HepG2 (cell line): Measurements from ENCODE around the gene CRAMP1. TPM values are rescaled to one million over a fixed set of nuclear protein-coding genes. Genes with fewer than 3 reads are reported as not detected.

Experiments used
- ADNP ChIP-seq: sonication (generic); formaldehyde crosslinking; IDR thresholded peaks from 2 replicates; pipeline ENCODE4 v1.4.0; 2020; ENCODE audit warnings: missing genetic modification reagents
- ARNTL ChIP-seq: sonication (generic); formaldehyde crosslinking; IDR thresholded peaks from 2 replicates; pipeline ENCODE4 v1.4.0; 2020; ENCODE audit warnings: mild to moderate bottlenecking, missing genetic modification reagents
- POLR2AphosphoS2 ChIP-seq: IDR thresholded peaks from 2 replicates; pipeline ENCODE4 v1.6.1; 2011; ENCODE audit warnings: low read depth, low read length, improper control_type of control experiment
- RARA ChIP-seq: IDR thresholded peaks from 2 replicates; pipeline ENCODE4 v1.6.1; 2016; ENCODE audit warnings: missing genetic modification reagents, missing compliant biosample characterization
- SOX13 ChIP-seq, 3 experiments: fragments of 450-650 bp in 1 of 3; sonication (generic) in 1 of 3; formaldehyde crosslinking in 1 of 3; IDR thresholded peaks in 2 of 3; conservative IDR thresholded peaks in 1 of 3; 2 replicates each; pipeline versions ENCODE4 v1.5.0 to v1.6.1; 2016 to 2020; ENCODE audit warnings: antibody characterized with exemption in 1 of 3, mild to moderate bottlenecking in 1 of 3, missing compliant biosample characterization in 1 of 3, missing genetic modification reagents in 1 of 3, moderate library complexity in 1 of 3
- ZNF552 ChIP-seq: sonication (generic); formaldehyde crosslinking; IDR thresholded peaks from 2 replicates; pipeline ENCODE4 v1.9.0; 2022; ENCODE audit warnings: missing genetic modification reagents, mild to moderate bottlenecking, borderline replicate concordance
- ZNF788 ChIP-seq: sonication (generic); formaldehyde crosslinking; IDR thresholded peaks from 2 replicates; pipeline ENCODE4 v1.5.0; 2020; ENCODE audit warnings: mild to moderate bottlenecking, missing genetic modification reagents, borderline replicate concordance
- polyA plus RNA-seq, 8 experiments: library from polyadenylated mRNA; depleted of rRNA in 3 of 8; stranded (reverse) in 7 of 8; unstranded in 1 of 8; fragments of >200 nt; fragmentation: Illumina TruSeq in 4 of 8; extraction: Trizol in 4 of 8; gene quantifications; 2 replicates each; pipeline versions ENCODE4 v1.2.1 to v1.2.3, GENCODE V29; 2011 to 2016; ENCODE audit warnings: low read depth in 4 of 8, missing spikeins in 1 of 8, mixed read lengths in 1 of 8; ENCODE audit not compliant: insufficient read depth in 1 of 8
- total RNA-seq, 5 experiments: library from RNA; depleted of rRNA; stranded (reverse); fragments of >200 nt; fragmentation: Illumina TruSeq; extraction: Trizol; gene quantifications; 2 replicates each; pipeline ENCODE4 v1.2.3, GENCODE V29; 2016; ENCODE audit warnings: low read depth in 1 of 5
- TF ChIP-seq, protein P1 (sequence below): sonication (generic); formaldehyde crosslinking; IDR thresholded peaks from 2 replicates; pipeline ENCODE4 v1.5.1; 2020; ENCODE audit warnings: mild to moderate bottlenecking, missing genetic modification reagents, borderline replicate concordance
- TF ChIP-seq, protein P2 (sequence below): sonication (generic); formaldehyde crosslinking; IDR thresholded peaks from 2 replicates; pipeline ENCODE4 v1.5.0; 2020; ENCODE audit warnings: missing genetic modification reagents, mild to moderate bottlenecking, borderline replicate concordance
- TF ChIP-seq, protein P3 (sequence below): sonication (generic); formaldehyde crosslinking; IDR thresholded peaks from 2 replicates; pipeline ENCODE4 v1.4.0; 2020; ENCODE audit warnings: missing genetic modification reagents
- TF ChIP-seq, protein P4 (sequence below): sonication (generic); formaldehyde crosslinking; IDR thresholded peaks from 2 replicates; pipeline ENCODE4 v1.5.1; 2020; ENCODE audit warnings: mild to moderate bottlenecking, missing genetic modification reagents, moderate library complexity
- TF ChIP-seq, protein P5 (sequence below): sonication (generic); formaldehyde crosslinking; IDR thresholded peaks from 2 replicates; pipeline ENCODE4 v1.4.0; 2020; ENCODE audit warnings: mild to moderate bottlenecking, missing genetic modification reagents

CRAMP1 gene
- total and polyA plus RNA-seq, 2 of the 13 experiments (the other 11 are each of a cell fraction or from before 2014, with no cell fraction given): 6.8 to 9.7 TPM

DNA sequence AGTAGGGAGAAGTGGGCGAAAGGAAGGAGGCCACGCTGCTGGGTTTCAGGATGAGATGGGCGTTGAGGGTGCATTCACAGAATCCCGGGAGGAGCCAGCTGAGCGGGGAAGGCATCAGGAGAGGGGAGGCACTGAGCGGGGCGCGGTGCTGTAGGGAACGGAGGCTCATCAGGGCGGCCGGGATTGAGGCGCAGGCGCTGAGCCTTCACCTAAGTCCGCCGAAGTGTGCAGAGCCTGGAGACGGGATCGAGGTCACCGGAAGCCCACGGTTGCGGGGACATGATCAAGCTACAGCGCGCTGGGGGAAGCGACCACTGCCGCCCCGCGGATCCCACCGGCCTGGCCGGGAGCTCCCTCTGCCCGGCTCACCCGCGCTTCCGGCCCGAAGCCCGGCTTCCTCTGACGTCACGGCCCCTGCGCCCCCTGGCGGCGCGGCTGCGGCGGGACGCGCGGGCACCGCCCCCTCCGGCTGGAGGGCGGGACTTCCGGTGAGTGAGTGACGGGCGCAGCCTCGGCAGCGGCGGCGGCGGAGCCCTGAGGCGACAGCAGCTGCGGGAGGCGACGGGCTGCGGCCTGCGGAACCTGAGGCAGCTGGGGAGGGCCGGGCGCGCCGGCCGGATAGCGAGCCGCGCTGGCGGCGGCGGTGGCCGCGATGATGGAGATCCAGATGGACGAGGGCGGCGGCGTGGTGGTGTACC is 93.7 kb downstream of the CRAMP1 start, which contains the start of gene MAPK8IP3 (continued):
- TF ChIP-seq, protein P1, sequence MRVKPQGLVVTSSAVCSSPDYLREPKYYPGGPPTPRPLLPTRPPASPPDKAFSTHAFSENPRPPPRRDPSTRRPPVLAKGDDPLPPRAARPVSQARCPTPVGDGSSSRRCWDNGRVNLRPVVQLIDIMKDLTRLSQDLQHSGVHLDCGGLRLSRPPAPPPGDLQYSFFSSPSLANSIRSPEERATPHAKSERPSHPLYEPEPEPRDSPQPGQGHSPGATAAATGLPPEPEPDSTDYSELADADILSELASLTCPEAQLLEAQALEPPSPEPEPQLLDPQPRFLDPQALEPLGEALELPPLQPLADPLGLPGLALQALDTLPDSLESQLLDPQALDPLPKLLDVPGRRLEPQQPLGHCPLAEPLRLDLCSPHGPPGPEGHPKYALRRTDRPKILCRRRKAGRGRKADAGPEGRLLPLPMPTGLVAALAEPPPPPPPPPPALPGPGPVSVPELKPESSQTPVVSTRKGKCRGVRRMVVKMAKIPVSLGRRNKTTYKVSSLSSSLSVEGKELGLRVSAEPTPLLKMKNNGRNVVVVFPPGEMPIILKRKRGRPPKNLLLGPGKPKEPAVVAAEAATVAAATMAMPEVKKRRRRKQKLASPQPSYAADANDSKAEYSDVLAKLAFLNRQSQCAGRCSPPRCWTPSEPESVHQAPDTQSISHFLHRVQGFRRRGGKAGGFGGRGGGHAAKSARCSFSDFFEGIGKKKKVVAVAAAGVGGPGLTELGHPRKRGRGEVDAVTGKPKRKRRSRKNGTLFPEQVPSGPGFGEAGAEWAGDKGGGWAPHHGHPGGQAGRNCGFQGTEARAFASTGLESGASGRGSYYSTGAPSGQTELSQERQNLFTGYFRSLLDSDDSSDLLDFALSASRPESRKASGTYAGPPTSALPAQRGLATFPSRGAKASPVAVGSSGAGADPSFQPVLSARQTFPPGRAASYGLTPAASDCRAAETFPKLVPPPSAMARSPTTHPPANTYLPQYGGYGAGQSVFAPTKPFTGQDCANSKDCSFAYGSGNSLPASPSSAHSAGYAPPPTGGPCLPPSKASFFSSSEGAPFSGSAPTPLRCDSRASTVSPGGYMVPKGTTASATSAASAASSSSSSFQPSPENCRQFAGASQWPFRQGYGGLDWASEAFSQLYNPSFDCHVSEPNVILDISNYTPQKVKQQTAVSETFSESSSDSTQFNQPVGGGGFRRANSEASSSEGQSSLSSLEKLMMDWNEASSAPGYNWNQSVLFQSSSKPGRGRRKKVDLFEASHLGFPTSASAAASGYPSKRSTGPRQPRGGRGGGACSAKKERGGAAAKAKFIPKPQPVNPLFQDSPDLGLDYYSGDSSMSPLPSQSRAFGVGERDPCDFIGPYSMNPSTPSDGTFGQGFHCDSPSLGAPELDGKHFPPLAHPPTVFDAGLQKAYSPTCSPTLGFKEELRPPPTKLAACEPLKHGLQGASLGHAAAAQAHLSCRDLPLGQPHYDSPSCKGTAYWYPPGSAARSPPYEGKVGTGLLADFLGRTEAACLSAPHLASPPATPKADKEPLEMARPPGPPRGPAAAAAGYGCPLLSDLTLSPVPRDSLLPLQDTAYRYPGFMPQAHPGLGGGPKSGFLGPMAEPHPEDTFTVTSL (CRISPR knock-in tag): no peak
- no peak; the same call in 1 of the 2 replicates for TF ChIP-seq RARA
- TF ChIP-seq ARNTL (CRISPR knock-in tag): no peak
- 0 out of 2 replicates have a peak, but pooled peaks have one; percentile 41 for TF ChIP-seq ZNF552 (CRISPR knock-in tag)
- TF ChIP-seq SOX13 (IDR thresholded peaks at IDR 0.05): 0 out of 2 replicates have a peak, but pooled peaks have one; percentile 17
- TF ChIP-seq SOX13 (CRISPR knock-in tag; conservative IDR thresholded peaks at IDR 0.05 in 1 of 2, IDR thresholded peaks at IDR 0.05 in 1 of 2): peak in 1 of 2 experiments; percentile 21; a peak in 1 of 4 replicates
- no peak for TF ChIP-seq ADNP (CRISPR knock-in tag)
- TF ChIP-seq, protein P2, sequence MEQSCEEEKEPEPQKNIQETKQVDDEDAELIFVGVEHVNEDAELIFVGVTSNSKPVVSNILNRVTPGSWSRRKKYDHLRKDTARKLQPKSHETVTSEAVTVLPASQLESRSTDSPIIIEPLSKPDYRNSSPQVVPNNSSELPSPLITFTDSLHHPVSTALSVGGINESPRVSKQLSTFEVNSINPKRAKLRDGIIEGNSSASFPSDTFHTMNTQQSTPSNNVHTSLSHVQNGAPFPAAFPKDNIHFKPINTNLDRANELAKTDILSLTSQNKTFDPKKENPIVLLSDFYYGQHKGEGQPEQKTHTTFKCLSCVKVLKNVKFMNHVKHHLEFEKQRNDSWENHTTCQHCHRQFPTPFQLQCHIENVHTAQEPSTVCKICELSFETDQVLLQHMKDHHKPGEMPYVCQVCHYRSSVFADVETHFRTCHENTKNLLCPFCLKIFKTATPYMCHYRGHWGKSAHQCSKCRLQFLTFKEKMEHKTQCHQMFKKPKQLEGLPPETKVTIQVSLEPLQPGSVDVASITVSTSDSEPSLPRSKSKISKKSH (CRISPR knock-in tag): 0 out of 2 replicates have a peak, but pooled peaks have one; percentile 22
- peak; percentile 62; the same call in 1 of the 2 replicates for TF ChIP-seq ZNF788 (CRISPR knock-in tag)
- TF ChIP-seq, protein P3, sequence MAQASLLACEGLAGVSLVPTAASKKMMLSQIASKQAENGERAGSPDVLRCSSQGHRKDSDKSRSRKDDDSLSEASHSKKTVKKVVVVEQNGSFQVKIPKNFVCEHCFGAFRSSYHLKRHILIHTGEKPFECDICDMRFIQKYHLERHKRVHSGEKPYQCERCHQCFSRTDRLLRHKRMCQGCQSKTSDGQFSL (CRISPR knock-in tag): peak; percentile 62; the same call in 1 of the 2 replicates
- TF ChIP-seq, protein P4, sequence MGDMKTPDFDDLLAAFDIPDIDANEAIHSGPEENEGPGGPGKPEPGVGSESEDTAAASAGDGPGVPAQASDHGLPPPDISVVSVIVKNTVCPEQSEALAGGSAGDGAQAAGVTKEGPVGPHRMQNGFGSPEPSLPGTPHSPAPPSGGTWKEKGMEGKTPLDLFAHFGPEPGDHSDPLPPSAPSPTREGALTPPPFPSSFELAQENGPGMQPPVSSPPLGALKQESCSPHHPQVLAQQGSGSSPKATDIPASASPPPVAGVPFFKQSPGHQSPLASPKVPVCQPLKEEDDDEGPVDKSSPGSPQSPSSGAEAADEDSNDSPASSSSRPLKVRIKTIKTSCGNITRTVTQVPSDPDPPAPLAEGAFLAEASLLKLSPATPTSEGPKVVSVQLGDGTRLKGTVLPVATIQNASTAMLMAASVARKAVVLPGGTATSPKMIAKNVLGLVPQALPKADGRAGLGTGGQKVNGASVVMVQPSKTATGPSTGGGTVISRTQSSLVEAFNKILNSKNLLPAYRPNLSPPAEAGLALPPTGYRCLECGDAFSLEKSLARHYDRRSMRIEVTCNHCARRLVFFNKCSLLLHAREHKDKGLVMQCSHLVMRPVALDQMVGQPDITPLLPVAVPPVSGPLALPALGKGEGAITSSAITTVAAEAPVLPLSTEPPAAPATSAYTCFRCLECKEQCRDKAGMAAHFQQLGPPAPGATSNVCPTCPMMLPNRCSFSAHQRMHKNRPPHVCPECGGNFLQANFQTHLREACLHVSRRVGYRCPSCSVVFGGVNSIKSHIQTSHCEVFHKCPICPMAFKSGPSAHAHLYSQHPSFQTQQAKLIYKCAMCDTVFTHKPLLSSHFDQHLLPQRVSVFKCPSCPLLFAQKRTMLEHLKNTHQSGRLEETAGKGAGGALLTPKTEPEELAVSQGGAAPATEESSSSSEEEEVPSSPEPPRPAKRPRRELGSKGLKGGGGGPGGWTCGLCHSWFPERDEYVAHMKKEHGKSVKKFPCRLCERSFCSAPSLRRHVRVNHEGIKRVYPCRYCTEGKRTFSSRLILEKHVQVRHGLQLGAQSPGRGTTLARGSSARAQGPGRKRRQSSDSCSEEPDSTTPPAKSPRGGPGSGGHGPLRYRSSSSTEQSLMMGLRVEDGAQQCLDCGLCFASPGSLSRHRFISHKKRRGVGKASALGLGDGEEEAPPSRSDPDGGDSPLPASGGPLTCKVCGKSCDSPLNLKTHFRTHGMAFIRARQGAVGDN (CRISPR knock-in tag): peak; percentile 92
- no peak; the same call in 1 of the 2 replicates for TF ChIP-seq POLR2AphosphoS2
- TF ChIP-seq, protein P5, sequence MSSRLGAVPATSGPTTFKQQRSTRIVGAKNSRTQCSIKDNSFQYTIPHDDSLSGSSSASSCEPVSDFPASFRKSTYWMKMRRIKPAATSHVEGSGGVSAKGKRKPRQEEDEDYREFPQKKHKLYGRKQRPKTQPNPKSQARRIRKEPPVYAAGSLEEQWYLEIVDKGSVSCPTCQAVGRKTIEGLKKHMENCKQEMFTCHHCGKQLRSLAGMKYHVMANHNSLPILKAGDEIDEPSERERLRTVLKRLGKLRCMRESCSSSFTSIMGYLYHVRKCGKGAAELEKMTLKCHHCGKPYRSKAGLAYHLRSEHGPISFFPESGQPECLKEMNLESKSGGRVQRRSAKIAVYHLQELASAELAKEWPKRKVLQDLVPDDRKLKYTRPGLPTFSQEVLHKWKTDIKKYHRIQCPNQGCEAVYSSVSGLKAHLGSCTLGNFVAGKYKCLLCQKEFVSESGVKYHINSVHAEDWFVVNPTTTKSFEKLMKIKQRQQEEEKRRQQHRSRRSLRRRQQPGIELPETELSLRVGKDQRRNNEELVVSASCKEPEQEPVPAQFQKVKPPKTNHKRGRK (CRISPR knock-in tag): no peak
